ENCODE data around the gene NR5A1.

- TF ChIP-seq POLR2AphosphoS5 (IDR thresholded peaks at IDR 0.05; ENCODE audit: borderline replicate concordance, low read depth, low read length), result no peak
- TF ChIP-seq FOXP2 (optimal IDR thresholded peaks at IDR 0.05; ENCODE audit: control extremely low read depth, extremely low read length, insufficient read depth), result no peak
These were observed 766 bp downstream of the NR5A1 start for GRCh38 chr9:124506433-124506832.

Data from SK-N-MC (cell line).